Measurements from ENCODE around the gene RERE.

DNA sequence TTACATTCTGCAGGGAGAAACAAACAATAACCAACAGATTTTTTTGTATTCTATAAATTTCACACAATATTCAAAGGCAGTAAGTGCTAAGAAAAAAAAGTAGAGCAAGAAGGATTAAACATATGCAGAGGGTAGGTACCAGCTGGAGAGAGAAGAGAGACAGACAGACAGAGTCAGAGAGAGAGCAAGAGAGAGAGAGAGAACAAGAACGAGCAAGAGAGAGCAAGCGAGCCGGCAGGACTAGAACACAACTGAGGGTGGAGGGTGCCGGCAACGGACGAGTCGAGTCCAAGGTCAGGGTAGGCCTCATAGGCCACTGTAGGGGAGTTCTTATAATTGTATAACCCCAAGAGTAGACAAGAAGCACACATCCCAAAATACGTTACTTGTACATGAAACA is 97.1 kb downstream of the RERE start:
- TF ChIP-seq, protein P1, sequence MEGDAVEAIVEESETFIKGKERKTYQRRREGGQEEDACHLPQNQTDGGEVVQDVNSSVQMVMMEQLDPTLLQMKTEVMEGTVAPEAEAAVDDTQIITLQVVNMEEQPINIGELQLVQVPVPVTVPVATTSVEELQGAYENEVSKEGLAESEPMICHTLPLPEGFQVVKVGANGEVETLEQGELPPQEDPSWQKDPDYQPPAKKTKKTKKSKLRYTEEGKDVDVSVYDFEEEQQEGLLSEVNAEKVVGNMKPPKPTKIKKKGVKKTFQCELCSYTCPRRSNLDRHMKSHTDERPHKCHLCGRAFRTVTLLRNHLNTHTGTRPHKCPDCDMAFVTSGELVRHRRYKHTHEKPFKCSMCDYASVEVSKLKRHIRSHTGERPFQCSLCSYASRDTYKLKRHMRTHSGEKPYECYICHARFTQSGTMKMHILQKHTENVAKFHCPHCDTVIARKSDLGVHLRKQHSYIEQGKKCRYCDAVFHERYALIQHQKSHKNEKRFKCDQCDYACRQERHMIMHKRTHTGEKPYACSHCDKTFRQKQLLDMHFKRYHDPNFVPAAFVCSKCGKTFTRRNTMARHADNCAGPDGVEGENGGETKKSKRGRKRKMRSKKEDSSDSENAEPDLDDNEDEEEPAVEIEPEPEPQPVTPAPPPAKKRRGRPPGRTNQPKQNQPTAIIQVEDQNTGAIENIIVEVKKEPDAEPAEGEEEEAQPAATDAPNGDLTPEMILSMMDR (IDR thresholded peaks at IDR 0.05) = no peak
- TF ChIP-seq, protein P2, sequence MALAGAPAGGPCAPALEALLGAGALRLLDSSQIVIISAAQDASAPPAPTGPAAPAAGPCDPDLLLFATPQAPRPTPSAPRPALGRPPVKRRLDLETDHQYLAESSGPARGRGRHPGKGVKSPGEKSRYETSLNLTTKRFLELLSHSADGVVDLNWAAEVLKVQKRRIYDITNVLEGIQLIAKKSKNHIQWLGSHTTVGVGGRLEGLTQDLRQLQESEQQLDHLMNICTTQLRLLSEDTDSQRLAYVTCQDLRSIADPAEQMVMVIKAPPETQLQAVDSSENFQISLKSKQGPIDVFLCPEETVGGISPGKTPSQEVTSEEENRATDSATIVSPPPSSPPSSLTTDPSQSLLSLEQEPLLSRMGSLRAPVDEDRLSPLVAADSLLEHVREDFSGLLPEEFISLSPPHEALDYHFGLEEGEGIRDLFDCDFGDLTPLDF (CRISPR knock-in tag; IDR thresholded peaks at IDR 0.05) = no peak
- TF ChIP-seq SP1 (CRISPR knock-in tag; conservative IDR thresholded peaks at IDR 0.05) = no peak
- no peak for TF ChIP-seq RELA (CRISPR knock-in tag; IDR thresholded peaks at IDR 0.05; ENCODE audit: borderline replicate concordance)
- TF ChIP-seq, protein P3, sequence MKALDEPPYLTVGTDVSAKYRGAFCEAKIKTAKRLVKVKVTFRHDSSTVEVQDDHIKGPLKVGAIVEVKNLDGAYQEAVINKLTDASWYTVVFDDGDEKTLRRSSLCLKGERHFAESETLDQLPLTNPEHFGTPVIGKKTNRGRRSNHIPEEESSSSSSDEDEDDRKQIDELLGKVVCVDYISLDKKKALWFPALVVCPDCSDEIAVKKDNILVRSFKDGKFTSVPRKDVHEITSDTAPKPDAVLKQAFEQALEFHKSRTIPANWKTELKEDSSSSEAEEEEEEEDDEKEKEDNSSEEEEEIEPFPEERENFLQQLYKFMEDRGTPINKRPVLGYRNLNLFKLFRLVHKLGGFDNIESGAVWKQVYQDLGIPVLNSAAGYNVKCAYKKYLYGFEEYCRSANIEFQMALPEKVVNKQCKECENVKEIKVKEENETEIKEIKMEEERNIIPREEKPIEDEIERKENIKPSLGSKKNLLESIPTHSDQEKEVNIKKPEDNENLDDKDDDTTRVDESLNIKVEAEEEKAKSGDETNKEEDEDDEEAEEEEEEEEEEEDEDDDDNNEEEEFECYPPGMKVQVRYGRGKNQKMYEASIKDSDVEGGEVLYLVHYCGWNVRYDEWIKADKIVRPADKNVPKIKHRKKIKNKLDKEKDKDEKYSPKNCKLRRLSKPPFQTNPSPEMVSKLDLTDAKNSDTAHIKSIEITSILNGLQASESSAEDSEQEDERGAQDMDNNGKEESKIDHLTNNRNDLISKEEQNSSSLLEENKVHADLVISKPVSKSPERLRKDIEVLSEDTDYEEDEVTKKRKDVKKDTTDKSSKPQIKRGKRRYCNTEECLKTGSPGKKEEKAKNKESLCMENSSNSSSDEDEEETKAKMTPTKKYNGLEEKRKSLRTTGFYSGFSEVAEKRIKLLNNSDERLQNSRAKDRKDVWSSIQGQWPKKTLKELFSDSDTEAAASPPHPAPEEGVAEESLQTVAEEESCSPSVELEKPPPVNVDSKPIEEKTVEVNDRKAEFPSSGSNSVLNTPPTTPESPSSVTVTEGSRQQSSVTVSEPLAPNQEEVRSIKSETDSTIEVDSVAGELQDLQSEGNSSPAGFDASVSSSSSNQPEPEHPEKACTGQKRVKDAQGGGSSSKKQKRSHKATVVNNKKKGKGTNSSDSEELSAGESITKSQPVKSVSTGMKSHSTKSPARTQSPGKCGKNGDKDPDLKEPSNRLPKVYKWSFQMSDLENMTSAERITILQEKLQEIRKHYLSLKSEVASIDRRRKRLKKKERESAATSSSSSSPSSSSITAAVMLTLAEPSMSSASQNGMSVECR (CRISPR knock-in tag; IDR thresholded peaks at IDR 0.05; ENCODE audit: borderline replicate concordance) = no peak
- no peak for TF ChIP-seq FOXK1 (CRISPR knock-in tag; IDR thresholded peaks at IDR 0.05)
- TF ChIP-seq JAZF1 (CRISPR knock-in tag; IDR thresholded peaks at IDR 0.05) = no peak

Data from WTC11 (cell line).